HG02938 (cell line): Measurements from ENCODE around the gene PAX9.

Experiments
- ATAC-seq: cut with Tn5 transposase; IDR thresholded peaks from one replicate; pipeline ENCODE4 v1.9.1; 2021; ENCODE audit warnings: mild to moderate bottlenecking, moderate library complexity; ENCODE audit not compliant: unreplicated experiment

Gene PAX9

GRCh38 chr14:36655963-36656686 is 5.5 kb upstream of the PAX9 start:
- ATAC-seq = no peak

- ATAC-seq = no peak
These were observed 4.8 kb upstream of the PAX9 start for GRCh38 chr14:36656687-36657398.

GRCh38 chr14:36657399-36658122 is 4.1 kb upstream of the PAX9 start:
- no peak for ATAC-seq

- no peak for ATAC-seq
These were observed 3.3 kb upstream of the PAX9 start for GRCh38 chr14:36658123-36659009.

- ATAC-seq = no peak
These were observed 2.4 kb upstream of the PAX9 start for GRCh38 chr14:36659010-36659821.

GRCh38 chr14:36659822-36660735 is 1.6 kb upstream of the PAX9 start:
- ATAC-seq = no peak

GRCh38 chr14:36660736-36661505 is 739 bp upstream of the PAX9 start:
- ATAC-seq = peak; percentile 7

GRCh38 chr14:36662258-36662542 is 540 bp downstream of the PAX9 start:
- ATAC-seq = no peak

- ATAC-seq = no peak
These were observed 1.1 kb downstream of the PAX9 start for GRCh38 chr14:36662543-36663403.

GRCh38 chr14:36663404-36664321 is 2.0 kb downstream of the PAX9 start:
- ATAC-seq = no peak

GRCh38 chr14:36664322-36665193 is 2.9 kb downstream of the PAX9 start:
- ATAC-seq = no peak

GRCh38 chr14:36665887-36666415 is 4.3 kb downstream of the PAX9 start:
- no peak for ATAC-seq

- no peak for ATAC-seq
These were observed 5.0 kb downstream of the PAX9 start for GRCh38 chr14:36666416-36667206.

- no peak for ATAC-seq
These were observed 6.0 kb downstream of the PAX9 start for GRCh38 chr14:36667679-36668078.
